OCI-LY7 (cell line): ENCODE data around the gene OR14K1.

Experiments
- CTCF ChIP-seq: fragments of 200-600 bp; sonication (generic); conservative IDR thresholded peaks from 2 replicates; pipeline ENCODE4 v1.5.1; 2014; ENCODE audit warnings: mild to moderate bottlenecking, antibody characterized with exemption, low read length, moderate library complexity, mixed read lengths
- EZH2phosphoT487 ChIP-seq: fragments of 200-600 bp; sonication (generic); IDR thresholded peaks from 2 replicates; pipeline ENCODE4 v1.6.1; 2018; ENCODE audit warnings: low read depth, borderline replicate concordance, mild to moderate bottlenecking, mixed run types, antibody characterized with exemption, low read length, moderate library complexity, mixed read lengths

- no peak for TF ChIP-seq CTCF
- no peak for TF ChIP-seq EZH2phosphoT487
These were observed 31.2 kb downstream of the OR14K1 start for GRCh38 chr1:247769603-247770002.
